Keratinocyte (primary cell): ENCODE data around the gene CDKN2B.

Source experiments
- EZH2 ChIP-seq: IDR thresholded peaks from one replicate; pipeline ENCODE4 v1.6.1; 2012; ENCODE audit warnings: inconsistent platforms, mild to moderate bottlenecking, low read length, moderate library complexity
- TF ChIP-seq, protein P1 (sequence below), 3 experiments: IDR thresholded peaks in 1 of 3; conservative IDR thresholded peaks in 1 of 3; optimal IDR thresholded peaks in 1 of 3; 2 replicates in 2 of 3; 3 replicates in 1 of 3; pipeline versions ENCODE3 to v1.5.1; 2011; ENCODE audit warnings: low read length in 3 of 3, mild to moderate bottlenecking in 3 of 3, moderate library complexity in 2 of 3, control low read depth in 1 of 3, inconsistent platforms in 1 of 3; ENCODE audit not compliant: insufficient read depth in 2 of 3; ENCODE audit errors: extremely low read depth in 1 of 3

GRCh38 chr9:21969011-21969940 lies 39.8 kb downstream of the CDKN2B start:
- TF ChIP-seq EZH2: no peak
- TF ChIP-seq, protein P1, sequence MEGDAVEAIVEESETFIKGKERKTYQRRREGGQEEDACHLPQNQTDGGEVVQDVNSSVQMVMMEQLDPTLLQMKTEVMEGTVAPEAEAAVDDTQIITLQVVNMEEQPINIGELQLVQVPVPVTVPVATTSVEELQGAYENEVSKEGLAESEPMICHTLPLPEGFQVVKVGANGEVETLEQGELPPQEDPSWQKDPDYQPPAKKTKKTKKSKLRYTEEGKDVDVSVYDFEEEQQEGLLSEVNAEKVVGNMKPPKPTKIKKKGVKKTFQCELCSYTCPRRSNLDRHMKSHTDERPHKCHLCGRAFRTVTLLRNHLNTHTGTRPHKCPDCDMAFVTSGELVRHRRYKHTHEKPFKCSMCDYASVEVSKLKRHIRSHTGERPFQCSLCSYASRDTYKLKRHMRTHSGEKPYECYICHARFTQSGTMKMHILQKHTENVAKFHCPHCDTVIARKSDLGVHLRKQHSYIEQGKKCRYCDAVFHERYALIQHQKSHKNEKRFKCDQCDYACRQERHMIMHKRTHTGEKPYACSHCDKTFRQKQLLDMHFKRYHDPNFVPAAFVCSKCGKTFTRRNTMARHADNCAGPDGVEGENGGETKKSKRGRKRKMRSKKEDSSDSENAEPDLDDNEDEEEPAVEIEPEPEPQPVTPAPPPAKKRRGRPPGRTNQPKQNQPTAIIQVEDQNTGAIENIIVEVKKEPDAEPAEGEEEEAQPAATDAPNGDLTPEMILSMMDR (optimal IDR thresholded peaks at IDR 0.05 in 1 of 3, IDR thresholded peaks at IDR 0.05 in 1 of 3, conservative IDR thresholded peaks at IDR 0.05 in 1 of 3; ENCODE audit: extremely low read depth in 1 of 3, insufficient read depth in 2 of 3, low read length in 3 of 3): no peak
